Body of pancreas (tissue), 4 donors: ENCODE measurements around the gene MICU1. TPM values are rescaled to one million over a fixed set of nuclear protein-coding genes. Genes with fewer than 3 reads are reported as not detected.

Experiments
- ATAC-seq: fragments of 150-250 bp; one replicate; pipeline ENCODE4 v1.9.1; 2016
- DNase-seq, 4 donors: peaks; one replicate each; pipeline ENCODE4 v3.0.0-alpha.2; 2019
- H3K27ac ChIP-seq, 4 donors: fragments of 200-600 bp; sonication (generic); 1 replicate in 3 of 4; 2 replicates in 1 of 4; pipeline versions ENCODE4 v1.5.1 to v1.6.1; 2016 to 2019; ENCODE audit warnings: mild to moderate bottlenecking in 1 of 4, mixed read lengths in 1 of 4, moderate library complexity in 1 of 4
- H3K27me3 ChIP-seq, 2 donors: fragments of 200-600 bp; sonication (generic); one replicate each; pipeline ENCODE4 v1.6.0; 2016; ENCODE audit warnings: mild to moderate bottlenecking in 1 of 2
- H3K36me3 ChIP-seq, 2 donors: fragments of 200-600 bp; sonication (generic); replicated peaks in 1 of 2; 2 replicates each; pipeline ENCODE4 v1.5.1; 2016; ENCODE audit warnings: low read depth in 2 of 2; ENCODE audit not compliant: insufficient read depth in 1 of 2
- H3K4me1 ChIP-seq: fragments of 200-600 bp; sonication (generic); one replicate; pipeline ENCODE4 v1.6.0; 2016
- H3K4me3 ChIP-seq, 2 donors: fragments of 200-600 bp; sonication (generic); 1 replicate in 1 of 2; 2 replicates in 1 of 2; pipeline ENCODE4 v1.5.1; 2016 to 2019
- H3K9me3 ChIP-seq, 3 donors: fragments of 200-600 bp; sonication (generic); 1 replicate in 2 of 3; 2 replicates in 1 of 3; pipeline ENCODE4 v1.5.1; 2016
- CTCF ChIP-seq, 7 experiments: fragments of 450-650 bp in 4 of 7; fragments of 200-600 bp in 3 of 7; sonication (generic) in 3 of 7; IDR thresholded peaks; one replicate each; pipeline ENCODE4 v1.5.1; 2016 to 2019; ENCODE audit warnings: antibody characterized with exemption in 7 of 7
- POLR2A ChIP-seq, 3 donors: fragments of 450-650 bp; IDR thresholded peaks; one replicate each; pipeline ENCODE4 v1.6.1; 2016; ENCODE audit warnings: antibody characterized with exemption in 3 of 3, mild to moderate bottlenecking in 2 of 3
- WGBS, 2 donors: methylation state at CpG; one replicate each; pipeline ENCODE4 v1.1.5; 2017; 5-methylcytosine and 5-hydroxymethylcytosine counted together
- intact Hi-C: fragments of 100-400 bp; cut with DNase I; formaldehyde crosslinking; loops from one replicate; pipeline ENCODE4 v1.15.1; 2023
- total RNA-seq, 2 donors: library from RNA; depleted of rRNA; stranded (reverse); fragments of >200 nt; gene quantifications; one replicate each; pipeline ENCODE4 v1.1.0, GENCODE V29; 2016

MICU1 gene
- total RNA-seq, 2 donors from 2014 or later, result 14.0 to 23.1 TPM

- no peaks in the 10 kb centered on the region for H3K36me3 ChIP-seq
- intact Hi-C loops, result no loop called here
- H3K4me1 ChIP-seq, result peaks cover 22% of the 10 kb centered on the region
- ATAC-seq (peak; percentile 91), DNase-seq (peak; percentile 89 to 93 (median 91))
- H3K4me3 ChIP-seq, result peak within 1 kb of the TSS; percentile 23 to 96
- TF ChIP-seq POLR2A (IDR thresholded peaks at IDR 0.05), result peak; percentile 68 to 88 (median 88)
- TF ChIP-seq CTCF (IDR thresholded peaks at IDR 0.05), result peak in 1 of 7 experiments; percentile 12
- 0% methylated on average over 27 to 65 of the region's 74 CpGs for WGBS, 2 donors
- peak within 1 kb of the TSS; percentile 91 to 98 (median 94) for H3K27ac ChIP-seq
- no peaks in the 10 kb centered on the region for H3K9me3 ChIP-seq
- no peaks in the 10 kb centered on the region for H3K27me3 ChIP-seq
These were observed 271.3 kb downstream of the MICU1 start, which contains the start of gene DNAJB12 for GRCh38 chr10:72354356-72355213. Gene DNAJB12 (minus strand): TSS chr10:72354919. CDS start chr10:72354897, 22 bp downstream.

GRCh38 chr10:72353965-72354355 is 271.9 kb downstream of the MICU1 start:
- DNase-seq, result peak in 2 of 4 donors; percentile 21 to 28
- peak overlapping the region; percentile 91 to 98 (median 94) for H3K27ac ChIP-seq
- ATAC-seq, result peak; percentile 2
- 0 to 1% methylated on average over 8 to 23 of the region's 23 CpGs for WGBS, 2 donors
- no peaks in the 10 kb centered on the region for H3K27me3 ChIP-seq
- no peaks in the 10 kb centered on the region for H3K9me3 ChIP-seq
- no peak for TF ChIP-seq CTCF (IDR thresholded peaks at IDR 0.05)
- TF ChIP-seq POLR2A (IDR thresholded peaks at IDR 0.05), result no peak
- peaks cover 22% of the 10 kb centered on the region for H3K4me1 ChIP-seq
- peak overlapping the region; percentile 23 to 96 for H3K4me3 ChIP-seq
- no peaks in the 10 kb centered on the region for H3K36me3 ChIP-seq
- intact Hi-C loops, result no loop called here

- DNase-seq (no peak), ATAC-seq (no peak)
- 33 to 38% methylated on average over 17 to 18 of the region's 18 CpGs for WGBS, 2 donors
- Histone ChIP-seq H3K4me3 (peak overlapping the region; percentile 23 to 96), H3K36me3 (no peaks in the 10 kb centered on the region), H3K27ac (peak overlapping the region; percentile 91 to 98 (median 94)), H3K27me3 (no peaks in the 10 kb centered on the region), H3K9me3 (no peaks in the 10 kb centered on the region), H3K4me1 (peaks cover 22% of the 10 kb centered on the region)
- intact Hi-C loops, result no loop called here
- TF ChIP-seq CTCF (IDR thresholded peaks at IDR 0.05) (no peak), POLR2A (IDR thresholded peaks at IDR 0.05) (no peak)
These were observed 272.6 kb downstream of the MICU1 start for GRCh38 chr10:72353028-72353964.

GRCh38 chr10:72351479-72351878 is 274.4 kb downstream of the MICU1 start:
- Histone ChIP-seq H3K4me1 (peaks cover 22% of the 10 kb centered on the region), H3K36me3 (no peaks in the 10 kb centered on the region), H3K9me3 (no peaks in the 10 kb centered on the region), H3K4me3 (no peak overlapping the region), H3K27me3 (no peaks in the 10 kb centered on the region), H3K27ac (no peak overlapping the region)
- TF ChIP-seq CTCF (IDR thresholded peaks at IDR 0.05) (no peak), POLR2A (IDR thresholded peaks at IDR 0.05) (no peak)
- DNase-seq, result no peak
- 92 to 93% methylated on average over 6 of the region's 6 CpGs for WGBS, 2 donors
- intact Hi-C loops, result no loop called here
- ATAC-seq, result no peak
